Upper lobe of left lung (tissue), 4 donors: Measurements from ENCODE around the gene PHKB.

Experiments
- CTCF ChIP-seq, 6 experiments: fragments of 450-650 bp in 4 of 6; fragments of 200-600 bp in 2 of 6; sonication (generic) in 2 of 6; IDR thresholded peaks; one replicate each; pipeline ENCODE4 v1.5.1; 2016 to 2019; ENCODE audit warnings: antibody characterized with exemption in 6 of 6
- EP300 ChIP-seq, 4 donors: sonication (generic); formaldehyde crosslinking; IDR thresholded peaks; one replicate each; pipeline ENCODE4 v1.5.1; 2017; ENCODE audit warnings: antibody characterized with exemption in 4 of 4, control low read depth in 2 of 4
- POLR2A ChIP-seq, 4 donors: fragments of 450-650 bp; IDR thresholded peaks; one replicate each; pipeline ENCODE4 v1.5.1; 2016 to 2017; ENCODE audit warnings: antibody characterized with exemption in 4 of 4, mild to moderate bottlenecking in 2 of 4
- POLR2AphosphoS5 ChIP-seq, 2 donors: sonication (generic); formaldehyde crosslinking; IDR thresholded peaks; one replicate each; pipeline ENCODE4 v1.5.1; 2017; ENCODE audit warnings: antibody characterized with exemption in 2 of 2

- TF ChIP-seq CTCF (IDR thresholded peaks at IDR 0.05): no peak
- no peak for TF ChIP-seq POLR2A (IDR thresholded peaks at IDR 0.05)
- no peak for TF ChIP-seq POLR2AphosphoS5 (IDR thresholded peaks at IDR 0.05)
- TF ChIP-seq EP300 (IDR thresholded peaks at IDR 0.05): no peak
These were observed 22.5 kb downstream of the PHKB start for GRCh38 chr16:47483616-47484015.
